Endothelial cell of umbilical vein (primary cell): Measurements from ENCODE around the gene A1CF. TPM values are rescaled to one million over a fixed set of nuclear protein-coding genes. Genes with fewer than 3 reads are reported as not detected.

ENCODE experiments used
- BruUV-seq: library from RNA; stranded (reverse); fragments of 400-500 nt; replicated peaks from 2 replicates; lab custom pipeline; 2021; lab: Mats Ljungman, UMichigan
- CTCF ChIA-PET: fragments of 300-600, 350-600 bp; sonication (Branson Sonifier 250); formaldehyde crosslinking; loops from one replicate; lab custom pipeline; 2021; ENCODE audit warnings: antibody characterized with exemption, inconsistent platforms; lab: Charles Lee
- POLR2A ChIA-PET: fragments of 300-600, 350-600 bp; sonication (Branson Sonifier 250); formaldehyde crosslinking; loops from one replicate; lab custom pipeline; 2021; ENCODE audit warnings: antibody characterized with exemption, inconsistent platforms; lab: Charles Lee
- DNase-seq: peaks from one replicate; pipeline ENCODE4 v3.0.0-alpha.2; 2011; ENCODE audit warnings: low read depth, low spot score
- FAIRE-seq: peaks from 2 replicates; lab custom pipeline; 2011; peaks lifted over from hg19 to GRCh38; lab: Jason Lieb, UNC
- H2AFZ ChIP-seq: 2 replicates; pipeline ENCODE4 v1.6.0; 2012; ENCODE audit warnings: low read depth, low read length, control low read depth, inconsistent platforms
- H3K27ac ChIP-seq: 2 replicates; pipeline ENCODE4 v1.5.1; 2011; ENCODE audit warnings: low read depth, mild to moderate bottlenecking, control low read depth, low read length, moderate library complexity; ENCODE audit not compliant: insufficient read depth
- H3K27me3 ChIP-seq, 2 experiments: 2 replicates each; pipeline versions ENCODE4 v1.6.0 to v1.6.1; 2011; ENCODE audit warnings: low read length in 2 of 2, mixed read lengths in 1 of 2; ENCODE audit not compliant: control insufficient read depth in 2 of 2, insufficient read depth in 2 of 2
- H3K36me3 ChIP-seq, 2 experiments: 2 replicates in 1 of 2; 3 replicates in 1 of 2; pipeline ENCODE4 v1.5.1; 2011; ENCODE audit warnings: low read length in 2 of 2, mild to moderate bottlenecking in 1 of 2, moderate library complexity in 1 of 2; ENCODE audit not compliant: control insufficient read depth in 2 of 2, insufficient read depth in 2 of 2; ENCODE audit errors: extremely low read depth in 1 of 2
- H3K4me1 ChIP-seq: 3 replicates; pipeline ENCODE4 v1.5.1; 2011; ENCODE audit warnings: mild to moderate bottlenecking, low read length; ENCODE audit not compliant: control insufficient read depth, insufficient read depth; ENCODE audit errors: extremely low read depth
- H3K4me2 ChIP-seq: 2 replicates; pipeline ENCODE4 v1.6.1; 2011; ENCODE audit warnings: low read length, control low read depth, mixed read lengths; ENCODE audit not compliant: insufficient read depth
- H3K4me3 ChIP-seq, 3 experiments: fragments of 200-600 bp in 1 of 3; sonication (generic), shearing (Covaris generic) in 1 of 3; replicated peaks in 1 of 3; 2 replicates each; pipeline ENCODE4 v1.5.1; 2011 to 2016; ENCODE audit warnings: control low read depth in 3 of 3, low read length in 3 of 3, mild to moderate bottlenecking in 2 of 3, inconsistent platforms in 1 of 3, low read depth in 1 of 3, moderate library complexity in 1 of 3; ENCODE audit not compliant: insufficient read depth in 1 of 3
- H3K79me2 ChIP-seq: 2 replicates; pipeline ENCODE4 v1.6.0; 2012; ENCODE audit warnings: low read length, inconsistent platforms; ENCODE audit not compliant: control insufficient read depth, insufficient read depth
- H3K9ac ChIP-seq: replicated peaks from 2 replicates; pipeline ENCODE3; 2011; ENCODE audit warnings: low read length, control low read depth; ENCODE audit not compliant: insufficient read depth; ENCODE audit errors: extremely low read depth
- H3K9me1 ChIP-seq: replicated peaks from 3 replicates; pipeline ENCODE4 v1.6.0; 2011; ENCODE audit warnings: mild to moderate bottlenecking, low read length; ENCODE audit not compliant: control insufficient read depth, insufficient read depth; ENCODE audit errors: extremely low read depth
- H3K9me3 ChIP-seq: replicated peaks from 2 replicates; pipeline ENCODE4 v1.5.1; 2012; ENCODE audit warnings: low read length, inconsistent platforms; ENCODE audit not compliant: control insufficient read depth, insufficient read depth
- H4K20me1 ChIP-seq: replicated peaks from 2 replicates; pipeline ENCODE3; 2011; ENCODE audit warnings: mild to moderate bottlenecking, low read length; ENCODE audit not compliant: control insufficient read depth, insufficient read depth; ENCODE audit errors: extremely low read depth
- EZH2 ChIP-seq: IDR thresholded peaks from 2 replicates; pipeline ENCODE4 v1.6.1; 2012; ENCODE audit warnings: borderline replicate concordance, low read depth, mild to moderate bottlenecking, moderate library complexity, low read length, inconsistent platforms; ENCODE audit not compliant: severe bottlenecking
- FOS ChIP-seq: IDR thresholded peaks from 2 replicates; pipeline ENCODE4 v1.6.1; 2011; ENCODE audit warnings: mild to moderate bottlenecking, low read length, moderate library complexity, borderline replicate concordance; ENCODE audit not compliant: insufficient read depth
- GATA2 ChIP-seq: IDR thresholded peaks from 2 replicates; pipeline ENCODE4 v1.7.0; 2011; ENCODE audit warnings: low read depth, mild to moderate bottlenecking, moderate library complexity, mixed read lengths, low read length; ENCODE audit not compliant: insufficient read length, insufficient read depth
- JUN ChIP-seq: IDR thresholded peaks from 2 replicates; pipeline ENCODE4 v1.6.1; 2011; ENCODE audit warnings: borderline replicate concordance, low read depth; ENCODE audit not compliant: insufficient read length, insufficient read depth
- MYC ChIP-seq: IDR thresholded peaks from one replicate; pipeline ENCODE4 v1.6.1; 2011; ENCODE audit warnings: mild to moderate bottlenecking, low read depth, low read length
- POLR2A ChIP-seq: IDR thresholded peaks from 2 replicates; pipeline ENCODE4 v1.6.1; 2012; ENCODE audit warnings: low read depth, mild to moderate bottlenecking, control low read depth, low read length
- POLR2AphosphoS5 ChIP-seq: IDR thresholded peaks from 2 replicates; pipeline ENCODE4 v1.6.1; 2012; ENCODE audit warnings: low read depth, mild to moderate bottlenecking, control low read depth, low read length, moderate library complexity; ENCODE audit not compliant: insufficient read depth
- dilution Hi-C: fragments of 300-500 bp; cut with MboI; formaldehyde crosslinking; loops from one replicate; pipeline ENCODE4 v1.15.0; 2019; ENCODE audit warnings: low sequenced_read_pairs; ENCODE audit not compliant: extremely low pct_ligation_motif_present
- intact Hi-C: fragments of 100-400 bp; cut with micrococcal nuclease; formaldehyde crosslinking; loops from one replicate; pipeline ENCODE4 v1.10.0; 2022
- polyA plus RNA-seq, 4 experiments: library from polyadenylated mRNA; depleted of rRNA in 3 of 4; stranded (reverse) in 3 of 4; unstranded in 1 of 4; fragments of >200 nt; gene quantifications; 2 replicates each; pipeline versions ENCODE4 v1.2.1 to v1.2.3, GENCODE V29; 2011 to 2012; ENCODE audit warnings: missing spikeins in 1 of 4
- total RNA-seq: library from RNA; stranded (reverse); gene quantifications from 2 replicates; pipeline ENCODE4 v1.2.3, GENCODE V29; 2021
- TF ChIP-seq, protein P1 (sequence below), 2 donors: IDR thresholded peaks; 1 replicate in 1 of 2; 2 replicates in 1 of 2; pipeline ENCODE4 v1.5.1; 2011; ENCODE audit warnings: low read length in 2 of 2, mild to moderate bottlenecking in 2 of 2, moderate library complexity in 2 of 2, control low read depth in 1 of 2, inconsistent platforms in 1 of 2, low read depth in 1 of 2; ENCODE audit not compliant: insufficient read depth in 1 of 2; ENCODE audit errors: extremely low read depth in 1 of 2
- TF ChIP-seq, protein P2 (sequence below): IDR thresholded peaks from 2 replicates; pipeline ENCODE4 v1.6.1; 2011; ENCODE audit not compliant: insufficient read depth, insufficient read length

The A1CF gene
- total and polyA plus RNA-seq, 2 donors (not counting 3 experiments of a cell fraction or from before 2014, with no cell fraction given), result not detected

DNA sequence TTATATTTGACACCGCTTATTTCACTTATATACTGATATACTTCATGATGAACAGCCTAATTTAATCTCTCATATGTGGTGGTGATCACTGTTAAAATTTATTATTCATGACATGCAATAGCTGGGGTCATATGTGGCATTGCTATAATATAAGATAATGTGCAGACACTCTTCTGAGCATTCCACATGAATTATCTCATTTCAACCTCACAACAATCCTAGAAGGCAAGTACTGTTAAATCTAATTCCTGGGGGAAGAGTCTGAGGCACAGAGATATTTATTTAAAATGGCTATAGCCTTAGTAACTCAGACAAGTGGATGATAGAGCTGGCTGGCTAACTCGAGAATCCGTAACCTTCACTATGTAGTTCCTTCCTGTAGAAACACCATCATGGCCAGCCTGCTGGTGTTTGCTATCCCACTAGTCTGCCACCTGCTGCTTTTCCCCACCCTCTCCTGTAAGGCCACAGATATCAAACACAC is 46.6 kb upstream of the A1CF start:
- no peaks in the 10 kb centered on the region for H4K20me1 ChIP-seq
- H3K36me3 ChIP-seq, result no peaks in the 10 kb centered on the region
- CTCF ChIA-PET, result no interaction called here
- no peak overlapping the region for H3K4me2 ChIP-seq
- H3K9me3 ChIP-seq, result no peaks in the 10 kb centered on the region
- no peaks in the 10 kb centered on the region for H3K9me1 ChIP-seq
- H2AFZ ChIP-seq, result no peak overlapping the region
- H3K4me1 ChIP-seq, result no peaks in the 10 kb centered on the region
- POLR2A ChIA-PET, result no interaction called here
- FAIRE-seq (no peak), DNase-seq (no peak)
- intact Hi-C loops, result no loop called here
- no peak overlapping the region for H3K9ac ChIP-seq
- no peak for TF ChIP-seq EZH2
- no peak for TF ChIP-seq GATA2
- TF ChIP-seq JUN, result no peak
- TF ChIP-seq POLR2AphosphoS5, result no peak
- no peak for TF ChIP-seq FOS
- no peaks in the 10 kb centered on the region for H3K79me2 ChIP-seq
- H3K27ac ChIP-seq, result no peak overlapping the region
- H3K27me3 ChIP-seq, result peaks cover 6 to 20% of the 10 kb centered on the region in 2 experiments
- BruUV-seq, result no TSS peak
- H3K4me3 ChIP-seq, result no peak overlapping the region
- dilution Hi-C loops, result no loop called here

DNA sequence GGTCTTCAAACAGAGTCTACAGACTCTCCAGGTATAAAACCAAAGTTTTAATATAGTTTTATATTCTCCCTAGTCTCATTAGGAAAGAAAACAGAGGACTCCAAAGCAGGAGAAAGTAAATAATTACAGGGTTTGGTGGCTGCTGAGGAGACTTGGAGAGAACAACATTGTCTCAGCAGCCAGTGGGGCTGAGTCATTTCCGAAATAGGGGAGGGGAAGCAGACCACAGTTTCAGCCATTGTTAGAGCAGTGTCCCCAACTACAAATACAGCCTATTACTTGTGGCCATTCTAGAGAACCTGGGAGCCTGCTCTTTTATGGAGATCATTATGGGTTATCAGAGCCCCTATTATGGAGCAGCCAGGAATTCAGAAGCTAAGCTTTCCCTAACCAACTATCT is 44.2 kb upstream of the A1CF start:
- dilution Hi-C loops, result no loop called here
- CTCF ChIA-PET, result interaction anchor here (1.7 kb wide), 1 partner anchor 32 kb away, joined by 4 read pairs; no protein-coding TSS in a partner anchor
- Histone ChIP-seq H3K4me3 (no peak overlapping the region), H2AFZ (no peak overlapping the region), H3K9me1 (no peaks in the 10 kb centered on the region), H3K27me3 (peaks cover 4 to 14% of the 10 kb centered on the region in 2 experiments), H4K20me1 (no peaks in the 10 kb centered on the region), H3K9ac (no peak overlapping the region), H3K4me2 (no peak overlapping the region), H3K9me3 (no peaks in the 10 kb centered on the region), H3K27ac (no peak overlapping the region), H3K36me3 (no peaks in the 10 kb centered on the region), H3K79me2 (no peaks in the 10 kb centered on the region), H3K4me1 (no peaks in the 10 kb centered on the region)
- POLR2A ChIA-PET, result no interaction called here
- FAIRE-seq (no peak), DNase-seq (peak; percentile 44)
- TF ChIP-seq FOS, result peak; percentile 39
- TF ChIP-seq JUN, result no peak
- TF ChIP-seq POLR2A, result no peak
- TF ChIP-seq, protein P1, sequence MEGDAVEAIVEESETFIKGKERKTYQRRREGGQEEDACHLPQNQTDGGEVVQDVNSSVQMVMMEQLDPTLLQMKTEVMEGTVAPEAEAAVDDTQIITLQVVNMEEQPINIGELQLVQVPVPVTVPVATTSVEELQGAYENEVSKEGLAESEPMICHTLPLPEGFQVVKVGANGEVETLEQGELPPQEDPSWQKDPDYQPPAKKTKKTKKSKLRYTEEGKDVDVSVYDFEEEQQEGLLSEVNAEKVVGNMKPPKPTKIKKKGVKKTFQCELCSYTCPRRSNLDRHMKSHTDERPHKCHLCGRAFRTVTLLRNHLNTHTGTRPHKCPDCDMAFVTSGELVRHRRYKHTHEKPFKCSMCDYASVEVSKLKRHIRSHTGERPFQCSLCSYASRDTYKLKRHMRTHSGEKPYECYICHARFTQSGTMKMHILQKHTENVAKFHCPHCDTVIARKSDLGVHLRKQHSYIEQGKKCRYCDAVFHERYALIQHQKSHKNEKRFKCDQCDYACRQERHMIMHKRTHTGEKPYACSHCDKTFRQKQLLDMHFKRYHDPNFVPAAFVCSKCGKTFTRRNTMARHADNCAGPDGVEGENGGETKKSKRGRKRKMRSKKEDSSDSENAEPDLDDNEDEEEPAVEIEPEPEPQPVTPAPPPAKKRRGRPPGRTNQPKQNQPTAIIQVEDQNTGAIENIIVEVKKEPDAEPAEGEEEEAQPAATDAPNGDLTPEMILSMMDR (IDR thresholded peaks at IDR 0.05; ENCODE audit: extremely low read depth in 1 of 2, insufficient read depth in 1 of 2, low read depth in 1 of 2, low read length in 2 of 2), result no peak
- no peak for TF ChIP-seq MYC
- TF ChIP-seq, protein P2, sequence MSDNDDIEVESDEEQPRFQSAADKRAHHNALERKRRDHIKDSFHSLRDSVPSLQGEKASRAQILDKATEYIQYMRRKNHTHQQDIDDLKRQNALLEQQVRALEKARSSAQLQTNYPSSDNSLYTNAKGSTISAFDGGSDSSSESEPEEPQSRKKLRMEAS, result no peak
- BruUV-seq, result no TSS peak
- intact Hi-C loops, result no loop called here
